ENCODE results near the gene LELP1.

DNA sequence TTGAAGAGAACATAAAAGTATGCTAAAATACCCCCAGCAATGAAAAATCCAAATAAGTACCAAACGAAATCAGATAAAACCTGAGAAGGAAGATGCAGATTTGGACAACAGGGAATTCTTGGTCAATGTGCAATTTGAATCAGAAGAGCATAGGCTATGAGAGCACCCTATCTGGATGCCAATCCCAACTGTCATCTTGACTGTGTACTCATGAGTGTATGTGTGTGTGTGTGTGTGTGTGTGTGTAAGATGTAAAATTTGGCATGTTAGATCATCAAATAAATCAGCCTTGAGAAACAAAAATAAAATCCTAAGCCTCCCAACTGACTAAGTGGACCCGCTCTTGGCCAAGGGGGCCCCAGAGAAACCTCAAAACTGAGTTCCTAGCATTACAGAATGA lies 34.5 kb upstream of the LELP1 start:
- TF ChIP-seq, protein P1, sequence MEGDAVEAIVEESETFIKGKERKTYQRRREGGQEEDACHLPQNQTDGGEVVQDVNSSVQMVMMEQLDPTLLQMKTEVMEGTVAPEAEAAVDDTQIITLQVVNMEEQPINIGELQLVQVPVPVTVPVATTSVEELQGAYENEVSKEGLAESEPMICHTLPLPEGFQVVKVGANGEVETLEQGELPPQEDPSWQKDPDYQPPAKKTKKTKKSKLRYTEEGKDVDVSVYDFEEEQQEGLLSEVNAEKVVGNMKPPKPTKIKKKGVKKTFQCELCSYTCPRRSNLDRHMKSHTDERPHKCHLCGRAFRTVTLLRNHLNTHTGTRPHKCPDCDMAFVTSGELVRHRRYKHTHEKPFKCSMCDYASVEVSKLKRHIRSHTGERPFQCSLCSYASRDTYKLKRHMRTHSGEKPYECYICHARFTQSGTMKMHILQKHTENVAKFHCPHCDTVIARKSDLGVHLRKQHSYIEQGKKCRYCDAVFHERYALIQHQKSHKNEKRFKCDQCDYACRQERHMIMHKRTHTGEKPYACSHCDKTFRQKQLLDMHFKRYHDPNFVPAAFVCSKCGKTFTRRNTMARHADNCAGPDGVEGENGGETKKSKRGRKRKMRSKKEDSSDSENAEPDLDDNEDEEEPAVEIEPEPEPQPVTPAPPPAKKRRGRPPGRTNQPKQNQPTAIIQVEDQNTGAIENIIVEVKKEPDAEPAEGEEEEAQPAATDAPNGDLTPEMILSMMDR (conservative IDR thresholded peaks at IDR 0.05; ENCODE audit: low read depth in 2 of 2), result no peak
- TF ChIP-seq EZH2 (IDR thresholded peaks at IDR 0.05; ENCODE audit: low read depth, unreplicated experiment), result no peak
- TF ChIP-seq, protein P2, sequence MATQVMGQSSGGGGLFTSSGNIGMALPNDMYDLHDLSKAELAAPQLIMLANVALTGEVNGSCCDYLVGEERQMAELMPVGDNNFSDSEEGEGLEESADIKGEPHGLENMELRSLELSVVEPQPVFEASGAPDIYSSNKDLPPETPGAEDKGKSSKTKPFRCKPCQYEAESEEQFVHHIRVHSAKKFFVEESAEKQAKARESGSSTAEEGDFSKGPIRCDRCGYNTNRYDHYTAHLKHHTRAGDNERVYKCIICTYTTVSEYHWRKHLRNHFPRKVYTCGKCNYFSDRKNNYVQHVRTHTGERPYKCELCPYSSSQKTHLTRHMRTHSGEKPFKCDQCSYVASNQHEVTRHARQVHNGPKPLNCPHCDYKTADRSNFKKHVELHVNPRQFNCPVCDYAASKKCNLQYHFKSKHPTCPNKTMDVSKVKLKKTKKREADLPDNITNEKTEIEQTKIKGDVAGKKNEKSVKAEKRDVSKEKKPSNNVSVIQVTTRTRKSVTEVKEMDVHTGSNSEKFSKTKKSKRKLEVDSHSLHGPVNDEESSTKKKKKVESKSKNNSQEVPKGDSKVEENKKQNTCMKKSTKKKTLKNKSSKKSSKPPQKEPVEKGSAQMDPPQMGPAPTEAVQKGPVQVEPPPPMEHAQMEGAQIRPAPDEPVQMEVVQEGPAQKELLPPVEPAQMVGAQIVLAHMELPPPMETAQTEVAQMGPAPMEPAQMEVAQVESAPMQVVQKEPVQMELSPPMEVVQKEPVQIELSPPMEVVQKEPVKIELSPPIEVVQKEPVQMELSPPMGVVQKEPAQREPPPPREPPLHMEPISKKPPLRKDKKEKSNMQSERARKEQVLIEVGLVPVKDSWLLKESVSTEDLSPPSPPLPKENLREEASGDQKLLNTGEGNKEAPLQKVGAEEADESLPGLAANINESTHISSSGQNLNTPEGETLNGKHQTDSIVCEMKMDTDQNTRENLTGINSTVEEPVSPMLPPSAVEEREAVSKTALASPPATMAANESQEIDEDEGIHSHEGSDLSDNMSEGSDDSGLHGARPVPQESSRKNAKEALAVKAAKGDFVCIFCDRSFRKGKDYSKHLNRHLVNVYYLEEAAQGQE (IDR thresholded peaks at IDR 0.05; ENCODE audit: unreplicated experiment), result no peak
- TF ChIP-seq POLR2AphosphoS5 (IDR thresholded peaks at IDR 0.05; ENCODE audit: low read depth), result no peak
- no peak for TF ChIP-seq JUNB (IDR thresholded peaks at IDR 0.05; ENCODE audit: unreplicated experiment)
- no peak for TF ChIP-seq EZH2phosphoT487 (IDR thresholded peaks at IDR 0.05; ENCODE audit: unreplicated experiment)
- no peak for TF ChIP-seq ETS1 (IDR thresholded peaks at IDR 0.05)
- TF ChIP-seq, protein P3, sequence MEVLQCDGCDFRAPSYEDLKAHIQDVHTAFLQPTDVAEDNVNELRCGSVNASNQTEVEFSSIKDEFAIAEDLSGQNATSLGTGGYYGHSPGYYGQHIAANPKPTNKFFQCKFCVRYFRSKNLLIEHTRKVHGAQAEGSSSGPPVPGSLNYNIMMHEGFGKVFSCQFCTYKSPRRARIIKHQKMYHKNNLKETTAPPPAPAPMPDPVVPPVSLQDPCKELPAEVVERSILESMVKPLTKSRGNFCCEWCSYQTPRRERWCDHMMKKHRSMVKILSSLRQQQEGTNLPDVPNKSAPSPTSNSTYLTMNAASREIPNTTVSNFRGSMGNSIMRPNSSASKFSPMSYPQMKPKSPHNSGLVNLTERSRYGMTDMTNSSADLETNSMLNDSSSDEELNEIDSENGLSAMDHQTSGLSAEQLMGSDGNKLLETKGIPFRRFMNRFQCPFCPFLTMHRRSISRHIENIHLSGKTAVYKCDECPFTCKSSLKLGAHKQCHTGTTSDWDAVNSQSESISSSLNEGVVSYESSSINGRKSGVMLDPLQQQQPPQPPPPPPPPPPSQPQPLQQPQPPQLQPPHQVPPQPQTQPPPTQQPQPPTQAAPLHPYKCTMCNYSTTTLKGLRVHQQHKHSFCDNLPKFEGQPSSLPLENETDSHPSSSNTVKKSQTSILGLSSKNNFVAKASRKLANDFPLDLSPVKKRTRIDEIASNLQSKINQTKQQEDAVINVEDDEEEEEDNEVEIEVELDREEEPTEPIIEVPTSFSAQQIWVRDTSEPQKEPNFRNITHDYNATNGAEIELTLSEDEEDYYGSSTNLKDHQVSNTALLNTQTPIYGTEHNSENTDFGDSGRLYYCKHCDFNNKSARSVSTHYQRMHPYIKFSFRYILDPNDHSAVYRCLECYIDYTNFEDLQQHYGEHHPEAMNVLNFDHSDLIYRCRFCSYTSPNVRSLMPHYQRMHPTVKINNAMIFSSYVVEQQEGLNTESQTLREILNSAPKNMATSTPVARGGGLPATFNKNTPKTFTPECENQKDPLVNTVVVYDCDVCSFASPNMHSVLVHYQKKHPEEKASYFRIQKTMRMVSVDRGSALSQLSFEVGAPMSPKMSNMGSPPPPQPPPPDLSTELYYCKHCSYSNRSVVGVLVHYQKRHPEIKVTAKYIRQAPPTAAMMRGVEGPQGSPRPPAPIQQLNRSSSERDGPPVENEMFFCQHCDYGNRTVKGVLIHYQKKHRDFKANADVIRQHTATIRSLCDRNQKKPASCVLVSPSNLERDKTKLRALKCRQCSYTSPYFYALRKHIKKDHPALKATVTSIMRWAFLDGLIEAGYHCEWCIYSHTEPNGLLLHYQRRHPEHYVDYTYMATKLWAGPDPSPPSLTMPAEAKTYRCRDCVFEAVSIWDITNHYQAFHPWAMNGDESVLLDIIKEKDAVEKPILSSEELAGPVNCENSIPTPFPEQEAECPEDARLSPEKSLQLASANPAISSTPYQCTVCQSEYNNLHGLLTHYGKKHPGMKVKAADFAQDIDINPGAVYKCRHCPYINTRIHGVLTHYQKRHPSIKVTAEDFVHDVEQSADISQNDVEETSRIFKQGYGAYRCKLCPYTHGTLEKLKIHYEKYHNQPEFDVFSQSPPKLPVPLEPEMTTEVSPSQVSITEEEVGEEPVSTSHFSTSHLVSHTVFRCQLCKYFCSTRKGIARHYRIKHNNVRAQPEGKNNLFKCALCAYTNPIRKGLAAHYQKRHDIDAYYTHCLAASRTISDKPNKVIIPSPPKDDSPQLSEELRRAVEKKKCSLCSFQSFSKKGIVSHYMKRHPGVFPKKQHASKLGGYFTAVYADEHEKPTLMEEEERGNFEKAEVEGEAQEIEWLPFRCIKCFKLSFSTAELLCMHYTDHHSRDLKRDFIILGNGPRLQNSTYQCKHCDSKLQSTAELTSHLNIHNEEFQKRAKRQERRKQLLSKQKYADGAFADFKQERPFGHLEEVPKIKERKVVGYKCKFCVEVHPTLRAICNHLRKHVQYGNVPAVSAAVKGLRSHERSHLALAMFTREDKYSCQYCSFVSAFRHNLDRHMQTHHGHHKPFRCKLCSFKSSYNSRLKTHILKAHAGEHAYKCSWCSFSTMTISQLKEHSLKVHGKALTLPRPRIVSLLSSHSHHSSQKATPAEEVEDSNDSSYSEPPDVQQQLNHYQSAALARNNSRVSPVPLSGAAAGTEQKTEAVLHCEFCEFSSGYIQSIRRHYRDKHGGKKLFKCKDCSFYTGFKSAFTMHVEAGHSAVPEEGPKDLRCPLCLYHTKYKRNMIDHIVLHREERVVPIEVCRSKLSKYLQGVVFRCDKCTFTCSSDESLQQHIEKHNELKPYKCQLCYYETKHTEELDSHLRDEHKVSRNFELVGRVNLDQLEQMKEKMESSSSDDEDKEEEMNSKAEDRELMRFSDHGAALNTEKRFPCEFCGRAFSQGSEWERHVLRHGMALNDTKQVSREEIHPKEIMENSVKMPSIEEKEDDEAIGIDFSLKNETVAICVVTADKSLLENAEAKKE (CRISPR knock-in tag; IDR thresholded peaks at IDR 0.05), result no peak
